Thymus (tissue), 14 donors: Measurements from ENCODE around the gene AUTS2. TPM values are rescaled to one million over a fixed set of nuclear protein-coding genes. Genes with fewer than 3 reads are reported as not detected.

Source experiments
- DNase-seq, 9 donors: peaks; one replicate each; pipeline ENCODE4 v3.0.0-alpha.2; 2013; ENCODE audit warnings: low spot score in 9 of 9, low read depth in 6 of 9, missing footprints in 1 of 9
- H3K27ac ChIP-seq, 2 donors: one replicate each; pipeline ENCODE4 v1.5.1; 2013; ENCODE audit warnings: control low read depth in 1 of 2, low read depth in 1 of 2, low read length in 1 of 2, mild to moderate bottlenecking in 1 of 2, moderate library complexity in 1 of 2
- H3K27me3 ChIP-seq, 2 donors: one replicate each; pipeline ENCODE4 v1.5.1; 2013; ENCODE audit warnings: low read length in 1 of 2; ENCODE audit not compliant: control insufficient read depth in 2 of 2, insufficient read depth in 1 of 2
- H3K36me3 ChIP-seq, 2 donors: one replicate each; pipeline ENCODE4 v1.5.1; 2013; ENCODE audit warnings: low read length in 1 of 2, mild to moderate bottlenecking in 1 of 2, moderate library complexity in 1 of 2; ENCODE audit not compliant: control insufficient read depth in 2 of 2, insufficient read depth in 2 of 2
- H3K4me1 ChIP-seq, 2 donors: one replicate each; pipeline ENCODE4 v1.5.1; 2013; ENCODE audit warnings: low read length in 2 of 2; ENCODE audit not compliant: control insufficient read depth in 2 of 2, insufficient read depth in 2 of 2
- H3K4me3 ChIP-seq, 2 donors: one replicate each; pipeline ENCODE4 v1.5.1; 2013; ENCODE audit warnings: low read length in 2 of 2, control low read depth in 1 of 2, mild to moderate bottlenecking in 1 of 2
- H3K9me3 ChIP-seq, 2 donors: one replicate each; pipeline ENCODE4 v1.5.1; 2013; ENCODE audit warnings: low read length in 1 of 2, mild to moderate bottlenecking in 1 of 2; ENCODE audit not compliant: control insufficient read depth in 2 of 2, insufficient read depth in 1 of 2
- WGBS: extraction: QIAGEN DNeasy Blood & Tissue Kit; methylation state at CpG from one replicate; pipeline ENCODE4 v1.1.7; 2013; 5-methylcytosine and 5-hydroxymethylcytosine counted together
- long read RNA-seq, 10 donors: transcript quantifications; one replicate each; lab custom pipeline, GENCODE V29; 2026
- polyA plus RNA-seq: library from polyadenylated mRNA; stranded (reverse); fragments of 200-250 nt; gene quantifications from one replicate; pipeline ENCODE4 v1.2.3, GENCODE V29; 2013
- total RNA-seq: library from RNA; stranded (reverse); fragments of 120-200 nt; gene quantifications from one replicate; pipeline ENCODE4 v1.2.4, GENCODE V29; 2013
- donor health status: healthy.

Gene AUTS2
- 9.2 TPM for total RNA-seq
- 17.1 TPM for polyA plus RNA-seq
- long read RNA-seq, donor 1, result 0 reads
- long read RNA-seq, donor 2, result 0 reads
- long read RNA-seq, donor 3, partial matches to known transcripts, result 0 of 3 reads
- long read RNA-seq, donor 3, other reads (novel, unspliced or antisense), result 0 of 3 reads
- long read RNA-seq, donor 4, partial matches to known transcripts, result 5 of 8 reads
- long read RNA-seq, donor 4, other reads (novel, unspliced or antisense), result 0 of 8 reads
- long read RNA-seq, donor 5, partial matches to known transcripts, result 9 of 11 reads
- long read RNA-seq, donor 5, other reads (novel, unspliced or antisense), result 0 of 11 reads
- long read RNA-seq, donor 6, partial matches to known transcripts, result 5 of 7 reads
- long read RNA-seq, donor 6, other reads (novel, unspliced or antisense), result 0 of 7 reads
- long read RNA-seq, donor 7, partial matches to known transcripts, result 22 of 23 reads
- long read RNA-seq, donor 7, other reads (novel, unspliced or antisense), result 0 of 23 reads
- long read RNA-seq, donor 8, partial matches to known transcripts, result 0 of 1 reads
- long read RNA-seq, donor 8, other reads (novel, unspliced or antisense), result 0 of 1 reads
- long read RNA-seq, donor 9, partial matches to known transcripts, result 0 of 1 reads
- long read RNA-seq, donor 9, other reads (novel, unspliced or antisense), result 0 of 1 reads
- long read RNA-seq, donor 10, partial matches to known transcripts, result 0 of 5 reads
- long read RNA-seq, donor 10, other reads (novel, unspliced or antisense), result 0 of 5 reads

DNA sequence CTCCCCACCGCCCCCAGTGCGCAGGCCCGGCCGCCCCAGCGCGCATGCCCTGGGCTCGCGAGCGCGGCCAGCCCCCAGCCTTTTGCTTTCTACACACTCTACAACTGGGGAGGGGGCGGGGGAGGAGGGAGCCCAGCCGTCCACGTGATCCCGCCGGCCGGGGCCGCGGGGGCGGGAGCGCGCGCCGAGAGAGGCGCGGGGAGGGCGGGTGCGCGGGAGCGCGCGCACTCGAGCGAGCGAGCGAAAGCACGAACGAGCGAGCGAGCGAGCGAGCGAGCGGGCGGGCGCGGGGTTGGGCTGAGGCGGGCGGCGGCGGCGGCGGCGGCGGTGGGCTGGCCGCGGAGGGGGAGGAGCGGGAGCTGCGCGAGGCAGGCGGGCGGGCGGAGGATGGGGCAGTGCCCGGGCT is at the start of gene AUTS2:
Gene AUTS2, plus strand, starts transcription at position 395 of the 406 bp plus-strand sequence. CDS start 1,179 bp downstream, outside the sequence.
- WGBS, result 1% methylated on average over 63 of the region's 63 CpGs
- H3K4me3 ChIP-seq, result peak within 1 kb of the TSS; percentile 79 to 84
- H3K4me1 ChIP-seq, result peaks cover 15 to 25% of the 10 kb centered on the region in 2 donors
- peaks cover 0 to 9% of the 10 kb centered on the region in 2 donors for H3K9me3 ChIP-seq
- peak within 1 kb of the TSS; percentile 26 to 70 for H3K27ac ChIP-seq
- no peaks in the 10 kb centered on the region for H3K36me3 ChIP-seq
- peaks cover 31 to 43% of the 10 kb centered on the region in 2 donors for H3K27me3 ChIP-seq
- peak; percentile 34 to 93 (median 82) for DNase-seq

DNA sequence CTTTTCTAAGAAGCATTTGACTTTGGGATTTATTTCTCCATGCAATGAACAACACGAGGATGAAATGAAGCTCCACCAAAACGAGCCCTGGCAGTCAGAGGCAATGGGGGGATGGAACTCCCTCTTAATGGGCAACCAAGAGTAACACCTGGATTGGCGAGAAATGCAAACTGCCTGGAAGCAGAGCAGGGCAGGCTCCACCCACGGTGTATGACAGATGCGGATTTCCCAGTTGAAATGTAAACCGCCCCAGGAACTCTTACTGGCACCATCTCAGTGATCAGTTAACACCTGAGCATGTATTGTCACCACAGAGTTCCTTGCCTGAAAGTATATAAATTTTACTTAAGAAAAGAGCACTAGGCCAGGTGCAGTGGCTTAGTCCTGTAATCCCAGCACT is 47.3 kb upstream of the AUTS2 start:
- WGBS, result 92% methylated on average over 6 of the region's 6 CpGs
- Histone ChIP-seq H3K4me3 (no peak overlapping the region), H3K36me3 (no peaks in the 10 kb centered on the region), H3K4me1 (no peaks in the 10 kb centered on the region), H3K27ac (no peak overlapping the region), H3K27me3 (no peaks in the 10 kb centered on the region), H3K9me3 (no peaks in the 10 kb centered on the region)
- no peak for DNase-seq

DNA sequence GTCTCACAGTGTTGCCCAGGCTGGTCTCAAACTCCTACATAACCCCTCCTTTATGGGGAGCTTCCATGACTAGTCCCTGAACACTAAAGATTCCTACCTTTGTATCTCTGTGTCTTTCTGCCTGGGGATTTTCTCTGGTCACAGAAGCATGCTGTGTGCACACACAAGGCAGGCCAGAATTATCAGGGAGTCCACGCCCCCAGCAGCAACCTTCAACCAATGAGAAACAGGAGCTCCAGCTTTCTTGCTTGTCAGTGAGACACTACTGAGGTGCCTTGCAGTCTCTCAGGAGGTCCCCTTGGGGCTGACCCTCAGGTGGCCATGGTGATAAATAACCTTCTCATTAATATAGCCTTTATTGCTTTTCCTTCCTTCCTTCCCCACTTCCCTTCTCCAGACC is 45.1 kb upstream of the AUTS2 start:
- Histone ChIP-seq H3K27ac (no peak overlapping the region), H3K27me3 (no peaks in the 10 kb centered on the region), H3K36me3 (no peaks in the 10 kb centered on the region), H3K4me1 (no peaks in the 10 kb centered on the region), H3K4me3 (no peak overlapping the region), H3K9me3 (no peaks in the 10 kb centered on the region)
- no peak for DNase-seq
- 86% methylated on average over 1 of the region's 1 CpG for WGBS

GRCh38 chr7:69561266-69561960 is 36.9 kb upstream of the AUTS2 start:
- WGBS, result 91% methylated on average over 8 of the region's 8 CpGs
- no peaks in the 10 kb centered on the region for H3K9me3 ChIP-seq
- no peak overlapping the region for H3K4me3 ChIP-seq
- no peak for DNase-seq
- no peaks in the 10 kb centered on the region for H3K36me3 ChIP-seq
- no peaks in the 10 kb centered on the region for H3K4me1 ChIP-seq
- no peaks in the 10 kb centered on the region for H3K27me3 ChIP-seq
- no peak overlapping the region for H3K27ac ChIP-seq

DNA sequence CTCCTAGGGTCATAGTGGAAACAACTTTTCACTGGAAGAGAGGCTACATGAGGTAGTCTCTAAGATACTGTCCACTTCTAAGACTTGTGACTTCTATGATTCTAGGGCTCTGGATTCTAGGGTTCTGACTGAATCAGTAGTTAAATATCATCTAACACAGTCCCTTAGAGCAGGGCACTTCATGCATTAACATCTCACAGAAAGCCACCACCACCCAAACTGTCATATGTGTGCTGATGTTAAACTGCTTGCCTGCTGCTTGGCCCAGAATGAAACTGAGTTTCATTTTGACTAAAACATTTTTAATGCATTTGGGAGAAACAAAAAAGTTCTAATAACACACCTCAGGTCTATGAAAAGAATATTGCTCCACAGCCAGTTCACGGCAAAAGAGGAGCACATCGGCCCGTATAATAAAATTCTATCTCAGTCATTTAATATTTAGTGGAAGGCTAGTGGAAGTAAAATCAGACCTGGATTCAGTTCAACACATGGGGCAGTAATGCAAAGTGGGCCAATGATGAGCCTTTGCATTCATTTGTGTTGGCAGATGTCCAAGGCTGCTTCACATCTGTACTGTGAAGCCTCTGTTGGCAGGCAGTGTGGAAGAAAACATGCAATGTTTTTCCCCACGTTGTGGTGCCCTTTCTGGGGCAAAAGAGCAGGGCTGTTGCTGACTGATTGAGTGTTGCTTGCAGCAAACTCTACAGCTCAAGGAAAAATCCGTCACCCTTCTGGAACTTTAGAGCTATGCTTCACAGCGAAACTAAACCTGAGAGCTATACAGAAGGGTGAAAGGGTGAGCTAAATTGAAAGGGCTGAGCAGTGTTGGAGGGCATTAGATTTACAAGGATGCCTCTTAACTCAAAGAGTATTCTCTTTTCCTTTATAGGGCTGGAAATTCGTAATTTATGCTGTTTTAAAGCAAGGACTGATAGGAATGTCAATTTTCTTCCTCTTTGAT is 33.5 kb upstream of the AUTS2 start:
- H3K4me1 ChIP-seq, result no peaks in the 10 kb centered on the region
- H3K9me3 ChIP-seq, result no peaks in the 10 kb centered on the region
- H3K27ac ChIP-seq, result no peak overlapping the region
- no peaks in the 10 kb centered on the region for H3K36me3 ChIP-seq
- no peak overlapping the region for H3K4me3 ChIP-seq
- 81% methylated on average over 7 of the region's 7 CpGs for WGBS
- H3K27me3 ChIP-seq, result no peaks in the 10 kb centered on the region
- DNase-seq, result peak in 1 of 9 donors; percentile 15

DNA sequence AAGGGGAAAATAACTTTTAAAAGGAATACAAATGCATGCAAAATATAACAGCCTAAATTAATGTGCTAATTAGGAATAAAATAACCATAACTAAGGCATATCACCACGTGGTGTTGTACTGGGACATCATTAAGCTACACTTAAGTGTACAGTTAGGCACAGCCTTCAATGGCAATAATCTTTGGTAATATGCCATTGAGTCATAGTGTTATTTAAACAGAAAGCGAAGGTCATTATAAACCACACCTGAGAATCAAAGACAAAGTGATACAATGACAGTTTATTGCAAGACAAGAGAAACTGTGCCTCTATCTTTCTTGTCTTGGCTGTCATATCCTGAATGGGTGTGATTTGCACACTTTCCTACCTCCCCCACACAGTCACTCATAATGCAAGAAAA is 30.5 kb upstream of the AUTS2 start:
- Histone ChIP-seq H3K9me3 (no peaks in the 10 kb centered on the region), H3K27me3 (no peaks in the 10 kb centered on the region), H3K4me1 (no peaks in the 10 kb centered on the region), H3K36me3 (no peaks in the 10 kb centered on the region), H3K4me3 (no peak overlapping the region), H3K27ac (no peak overlapping the region)
- 84% methylated on average over 2 of the region's 2 CpGs for WGBS
- no peak for DNase-seq

DNA sequence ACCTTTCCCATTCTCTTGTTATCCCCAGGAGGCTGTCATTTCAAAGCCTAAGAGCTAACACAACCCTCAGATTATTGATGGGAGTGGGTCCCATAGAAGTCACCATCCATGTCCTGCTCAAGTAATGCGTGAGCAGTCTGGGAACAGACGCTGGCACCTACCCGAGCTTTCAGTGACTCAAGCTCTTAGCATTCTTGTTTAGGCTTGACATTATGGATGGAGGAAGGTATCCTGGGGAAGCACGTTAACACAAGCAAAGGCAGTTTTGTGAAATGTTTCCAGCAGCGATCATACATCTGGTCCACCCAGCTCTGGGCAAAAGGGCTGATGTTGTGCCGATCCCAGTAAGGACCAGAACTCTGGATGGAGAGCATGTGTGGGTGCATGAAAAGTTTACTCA is 30.0 kb upstream of the AUTS2 start:
- H3K27ac ChIP-seq, result no peak overlapping the region
- H3K4me1 ChIP-seq, result no peaks in the 10 kb centered on the region
- peak in 1 of 9 donors; percentile 3 for DNase-seq
- no peak overlapping the region for H3K4me3 ChIP-seq
- H3K27me3 ChIP-seq, result no peaks in the 10 kb centered on the region
- H3K36me3 ChIP-seq, result no peaks in the 10 kb centered on the region
- 95% methylated on average over 6 of the region's 6 CpGs for WGBS
- no peaks in the 10 kb centered on the region for H3K9me3 ChIP-seq

DNA sequence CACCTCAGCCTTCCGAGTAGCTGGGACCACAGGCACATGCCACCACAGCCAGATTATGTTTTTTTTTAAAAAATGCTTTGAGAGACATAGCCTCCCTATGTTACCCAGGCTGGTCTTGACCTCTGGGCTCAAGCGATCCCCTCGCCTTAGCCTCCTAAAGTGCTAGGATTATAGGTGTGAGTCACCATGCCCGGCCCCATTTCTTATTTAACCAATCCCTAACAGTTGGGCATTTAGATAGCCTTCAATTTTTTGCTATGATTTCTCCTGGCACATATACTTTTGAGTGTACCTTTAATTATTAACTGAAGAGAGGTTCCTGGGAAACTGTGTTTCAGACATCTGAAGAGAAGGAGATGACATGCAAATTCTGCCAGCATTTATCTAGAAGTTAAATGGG is 22.6 kb upstream of the AUTS2 start:
- no peaks in the 10 kb centered on the region for H3K4me1 ChIP-seq
- DNase-seq, result no peak
- no peaks in the 10 kb centered on the region for H3K27me3 ChIP-seq
- WGBS, result 94% methylated on average over 4 of the region's 4 CpGs
- no peak overlapping the region for H3K4me3 ChIP-seq
- no peaks in the 10 kb centered on the region for H3K9me3 ChIP-seq
- H3K27ac ChIP-seq, result no peak overlapping the region
- H3K36me3 ChIP-seq, result no peaks in the 10 kb centered on the region
